Measurements from ENCODE around the gene SEC63.

DNA sequence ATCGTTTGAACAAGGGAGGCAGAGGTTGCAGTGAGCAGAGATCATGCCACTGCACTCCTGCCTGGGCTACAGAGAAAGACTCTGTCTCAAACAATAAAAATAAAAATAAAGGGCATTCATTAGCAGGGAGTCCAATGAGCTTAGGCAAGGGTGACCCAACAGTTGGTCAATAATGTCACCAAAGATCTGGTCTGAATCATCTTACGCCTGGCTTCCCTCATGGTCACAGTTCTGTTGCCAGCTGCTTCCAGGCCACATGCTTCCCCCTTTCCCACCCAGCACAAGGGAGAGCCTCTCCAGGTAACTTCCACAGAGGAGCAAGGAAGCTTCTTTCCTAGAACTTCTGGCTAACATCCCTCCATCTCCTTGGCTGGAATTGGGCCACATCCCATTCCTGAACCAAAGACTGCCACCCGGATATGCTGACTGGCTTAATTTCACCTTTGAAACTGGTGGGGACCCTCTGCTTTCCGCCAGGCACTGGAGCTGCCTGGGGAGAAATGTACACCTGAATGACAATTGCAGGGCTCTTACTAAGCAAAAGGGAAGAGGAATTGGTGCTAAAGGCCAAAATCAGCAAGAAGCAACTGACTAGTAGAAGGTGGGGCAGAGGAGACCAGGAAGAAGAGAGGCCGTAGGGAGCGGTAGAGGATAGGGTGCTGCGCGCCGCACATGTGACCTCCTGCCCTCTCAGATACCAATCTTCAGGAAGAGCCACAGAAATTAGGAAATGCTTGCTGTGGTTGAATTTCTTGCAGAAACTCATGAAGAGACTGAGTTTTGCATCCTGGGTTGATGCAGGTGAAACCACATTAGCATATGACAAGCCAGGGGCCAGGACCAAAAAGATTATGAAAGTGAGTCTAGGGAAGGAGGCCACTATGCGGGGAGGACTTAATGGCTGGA lies 125.6 kb downstream of the SEC63 start:
- TF ChIP-seq, protein P1, sequence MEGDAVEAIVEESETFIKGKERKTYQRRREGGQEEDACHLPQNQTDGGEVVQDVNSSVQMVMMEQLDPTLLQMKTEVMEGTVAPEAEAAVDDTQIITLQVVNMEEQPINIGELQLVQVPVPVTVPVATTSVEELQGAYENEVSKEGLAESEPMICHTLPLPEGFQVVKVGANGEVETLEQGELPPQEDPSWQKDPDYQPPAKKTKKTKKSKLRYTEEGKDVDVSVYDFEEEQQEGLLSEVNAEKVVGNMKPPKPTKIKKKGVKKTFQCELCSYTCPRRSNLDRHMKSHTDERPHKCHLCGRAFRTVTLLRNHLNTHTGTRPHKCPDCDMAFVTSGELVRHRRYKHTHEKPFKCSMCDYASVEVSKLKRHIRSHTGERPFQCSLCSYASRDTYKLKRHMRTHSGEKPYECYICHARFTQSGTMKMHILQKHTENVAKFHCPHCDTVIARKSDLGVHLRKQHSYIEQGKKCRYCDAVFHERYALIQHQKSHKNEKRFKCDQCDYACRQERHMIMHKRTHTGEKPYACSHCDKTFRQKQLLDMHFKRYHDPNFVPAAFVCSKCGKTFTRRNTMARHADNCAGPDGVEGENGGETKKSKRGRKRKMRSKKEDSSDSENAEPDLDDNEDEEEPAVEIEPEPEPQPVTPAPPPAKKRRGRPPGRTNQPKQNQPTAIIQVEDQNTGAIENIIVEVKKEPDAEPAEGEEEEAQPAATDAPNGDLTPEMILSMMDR (IDR thresholded peaks at IDR 0.05): no peak
- TF ChIP-seq POLR2A (IDR thresholded peaks at IDR 0.05) (no peak), EP300 (IDR thresholded peaks at IDR 0.05) (no peak)

Measured in ovary (tissue), 3 donors.